GM12891 (cell line): ENCODE data around the gene KRT71.

Experiments
- DNase-seq: peaks from one replicate; pipeline ENCODE4 v3.0.0; 2011; ENCODE audit warnings: low spot score; ENCODE audit not compliant: insufficient read length
- FAIRE-seq: peaks from 2 replicates; lab custom pipeline; 2011; peaks lifted over from hg19 to GRCh38; lab: Jason Lieb, UNC
- PAX5 ChIP-seq: IDR thresholded peaks from 2 replicates; pipeline ENCODE4 v1.6.1; 2011; ENCODE audit warnings: low read length, moderate library complexity, mild to moderate bottlenecking; ENCODE audit not compliant: insufficient read depth, severe bottlenecking
- POLR2A ChIP-seq: IDR thresholded peaks from 2 replicates; pipeline ENCODE4 v1.6.1; 2011; ENCODE audit warnings: low read depth, low read length, control low read depth
- POLR2AphosphoS5 ChIP-seq: IDR thresholded peaks from 2 replicates; pipeline ENCODE4 v1.6.1; 2011; ENCODE audit warnings: low read depth, low read length, control low read depth
- POU2F2 ChIP-seq: IDR thresholded peaks from 2 replicates; pipeline ENCODE4 v1.6.1; 2011; ENCODE audit warnings: low read depth, mild to moderate bottlenecking, control low read depth, low read length, moderate library complexity
- SPI1 ChIP-seq: IDR thresholded peaks from 2 replicates; pipeline ENCODE4 v1.6.1; 2011; ENCODE audit warnings: low read depth, low read length, control low read depth
- TAF1 ChIP-seq: IDR thresholded peaks from 2 replicates; pipeline ENCODE4 v1.6.1; 2011; ENCODE audit warnings: low read depth, low read length, control low read depth

The KRT71 gene

GRCh38 chr12:52585946-52586345 is 33.0 kb upstream of the KRT71 start:
- FAIRE-seq (no peak), DNase-seq (no peak)
- TF ChIP-seq TAF1 (no peak), POLR2AphosphoS5 (no peak), POLR2A (no peak), SPI1 (no peak), POU2F2 (no peak), PAX5 (no peak)

DNA sequence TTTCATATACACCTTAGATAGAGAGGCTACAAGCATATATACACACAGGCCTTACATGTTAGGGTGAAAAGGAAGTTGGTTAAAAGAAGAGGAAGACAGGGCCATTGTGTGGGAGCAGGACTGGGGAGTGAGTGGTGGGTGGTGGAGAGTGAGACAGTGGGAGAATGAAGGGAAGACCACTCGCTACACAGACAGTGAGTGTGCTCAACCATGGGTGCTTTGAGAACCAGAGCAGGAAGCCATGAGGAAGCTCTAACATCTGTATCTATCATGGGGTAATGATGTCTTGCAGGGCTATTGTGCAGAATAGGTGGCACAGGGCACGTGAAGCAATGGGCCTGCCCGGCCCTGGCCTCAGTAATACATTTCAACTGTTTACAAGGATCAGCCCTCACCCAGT is 32.1 kb upstream of the KRT71 start:
- no peak for FAIRE-seq
- TF ChIP-seq TAF1 (no peak), POU2F2 (no peak), POLR2A (no peak), SPI1 (no peak), POLR2AphosphoS5 (no peak), PAX5 (no peak)
- no peak for DNase-seq

DNA sequence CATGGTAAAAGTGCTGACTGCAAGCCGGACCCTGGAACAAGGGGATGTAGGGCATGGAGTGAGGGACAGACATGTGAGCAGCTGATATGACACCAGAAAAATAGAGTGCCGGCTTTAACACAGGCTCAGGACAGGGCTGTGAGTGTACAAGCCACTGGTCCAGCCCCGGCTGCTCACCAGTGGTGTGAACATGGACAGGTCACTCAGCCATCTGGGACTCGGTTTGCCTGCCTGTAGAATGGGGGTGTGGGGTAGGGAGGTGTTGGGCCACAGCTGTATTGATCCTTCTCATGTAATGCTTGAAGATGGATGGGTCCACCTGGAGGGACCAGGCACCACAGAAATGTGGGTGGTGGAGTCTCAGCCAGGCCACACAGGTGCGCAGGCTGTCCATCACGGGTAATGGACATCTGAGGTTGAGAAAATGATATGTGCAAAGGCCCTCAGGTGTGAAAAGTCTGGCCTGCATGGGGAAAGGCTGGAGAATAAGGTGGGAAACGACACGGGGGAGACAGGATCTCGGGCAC is 31.3 kb upstream of the KRT71 start:
- no peak for TF ChIP-seq SPI1
- no peak for TF ChIP-seq POLR2A
- no peak for TF ChIP-seq POU2F2
- no peak for TF ChIP-seq PAX5
- TF ChIP-seq TAF1, result no peak
- TF ChIP-seq POLR2AphosphoS5, result no peak
- FAIRE-seq (no peak), DNase-seq (no peak)

DNA sequence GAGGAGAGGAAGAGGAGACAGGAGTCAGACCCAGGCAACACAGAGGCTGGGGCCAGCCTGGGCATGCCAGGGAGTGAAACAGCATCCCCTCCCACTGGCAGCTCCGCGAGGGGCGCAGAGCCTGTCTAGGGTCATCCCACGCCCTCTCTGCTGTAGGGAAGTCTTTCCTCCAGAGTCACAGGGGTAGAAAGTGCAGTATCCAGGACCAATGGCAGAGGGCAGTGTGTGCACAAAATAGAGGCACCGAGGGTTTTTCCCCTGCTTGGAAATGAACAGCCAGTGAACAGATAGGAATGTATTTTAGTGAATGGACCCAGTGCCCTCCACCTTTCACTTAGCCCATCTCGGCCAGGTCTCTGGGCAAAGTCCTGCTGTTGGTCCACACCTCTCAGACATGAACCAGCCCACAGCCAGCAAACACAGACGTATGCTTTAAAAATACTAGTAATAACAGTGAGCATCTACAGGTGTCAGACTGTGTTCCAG is 30.1 kb upstream of the KRT71 start:
- peak; percentile 88 for FAIRE-seq
- peak; percentile 50 for DNase-seq
- TF ChIP-seq TAF1 (no peak), POU2F2 (no peak), SPI1 (no peak), POLR2AphosphoS5 (no peak), POLR2A (no peak), PAX5 (no peak)

DNA sequence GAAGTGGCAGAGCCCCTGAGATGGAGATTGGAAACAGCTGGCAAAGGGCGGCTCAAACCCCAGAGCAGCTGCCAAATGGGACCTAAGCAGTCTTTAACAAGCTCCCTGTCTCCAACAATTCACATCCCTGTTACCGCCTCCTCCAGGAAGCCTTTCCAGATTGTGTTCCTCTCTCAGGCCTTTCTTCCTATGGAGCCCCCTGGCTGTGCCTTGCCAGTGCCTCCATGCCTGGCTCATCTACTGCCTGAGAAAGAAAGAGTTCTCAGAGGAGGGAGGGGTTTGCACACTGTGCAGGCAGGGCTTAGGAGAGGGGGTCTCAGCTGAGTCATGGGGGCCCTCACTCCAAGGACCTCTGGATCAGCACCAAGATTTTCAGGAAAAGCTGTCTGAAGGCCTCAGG is 29.5 kb upstream of the KRT71 start:
- TF ChIP-seq TAF1 (no peak), SPI1 (no peak), POLR2AphosphoS5 (no peak), PAX5 (no peak), POLR2A (no peak), POU2F2 (no peak)
- no peak for FAIRE-seq
- no peak for DNase-seq

- FAIRE-seq (no peak), DNase-seq (no peak)
- TF ChIP-seq POU2F2 (no peak), POLR2AphosphoS5 (no peak)
These were observed 28.5 kb upstream of the KRT71 start for GRCh38 chr12:52581481-52581880.

DNA sequence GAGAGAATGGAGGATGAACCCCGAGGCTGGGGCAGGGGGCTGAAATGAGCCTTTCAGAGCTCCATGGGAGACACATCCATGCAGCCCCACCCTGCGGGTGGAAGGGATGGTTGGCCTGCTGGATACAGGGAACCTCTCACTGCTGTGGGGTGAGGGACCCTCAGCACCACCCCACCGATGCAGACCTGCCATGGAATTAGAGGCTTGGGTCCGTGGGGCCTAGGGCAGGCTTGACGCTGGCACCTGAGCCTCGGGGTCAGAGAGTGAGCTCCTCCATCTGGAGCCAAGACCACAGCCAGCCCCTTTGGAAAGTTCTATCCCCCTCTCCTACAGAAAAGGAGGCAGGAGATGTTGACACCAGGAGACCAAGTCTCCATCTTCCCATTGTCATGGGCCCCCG is 28.1 kb upstream of the KRT71 start:
- FAIRE-seq, result no peak
- no peak for DNase-seq

DNA sequence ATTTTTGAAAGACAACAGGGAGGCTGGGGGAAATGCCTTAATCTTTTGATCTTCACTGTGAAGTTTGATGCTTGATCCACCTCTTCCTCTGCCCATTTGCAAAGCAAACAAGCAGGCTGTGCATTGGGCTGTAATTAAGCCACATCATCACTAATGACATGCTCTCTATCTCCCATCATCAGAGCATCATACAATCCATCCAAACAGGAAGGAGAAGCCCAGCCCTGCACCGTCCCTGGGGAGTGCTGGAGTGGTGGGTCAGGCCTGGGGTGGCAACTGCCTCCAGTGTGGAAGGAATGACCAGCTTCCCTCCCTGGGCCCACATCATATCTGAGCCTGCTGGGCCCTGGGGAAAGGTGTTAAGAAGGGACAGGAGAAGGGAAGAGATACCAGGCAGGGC is 27.6 kb upstream of the KRT71 start:
- TF ChIP-seq SPI1 (no peak), POLR2AphosphoS5 (no peak), POLR2A (no peak), PAX5 (no peak), TAF1 (no peak), POU2F2 (no peak)
- FAIRE-seq (no peak), DNase-seq (no peak)

More for the DNA sequence above, 28.1 kb upstream of the KRT71 start:
- TF ChIP-seq POU2F2, result no peak
- TF ChIP-seq SPI1, result no peak
- TF ChIP-seq PAX5, result no peak
- TF ChIP-seq POLR2AphosphoS5, result no peak
- TF ChIP-seq POLR2A, result no peak
- TF ChIP-seq TAF1, result no peak

DNA sequence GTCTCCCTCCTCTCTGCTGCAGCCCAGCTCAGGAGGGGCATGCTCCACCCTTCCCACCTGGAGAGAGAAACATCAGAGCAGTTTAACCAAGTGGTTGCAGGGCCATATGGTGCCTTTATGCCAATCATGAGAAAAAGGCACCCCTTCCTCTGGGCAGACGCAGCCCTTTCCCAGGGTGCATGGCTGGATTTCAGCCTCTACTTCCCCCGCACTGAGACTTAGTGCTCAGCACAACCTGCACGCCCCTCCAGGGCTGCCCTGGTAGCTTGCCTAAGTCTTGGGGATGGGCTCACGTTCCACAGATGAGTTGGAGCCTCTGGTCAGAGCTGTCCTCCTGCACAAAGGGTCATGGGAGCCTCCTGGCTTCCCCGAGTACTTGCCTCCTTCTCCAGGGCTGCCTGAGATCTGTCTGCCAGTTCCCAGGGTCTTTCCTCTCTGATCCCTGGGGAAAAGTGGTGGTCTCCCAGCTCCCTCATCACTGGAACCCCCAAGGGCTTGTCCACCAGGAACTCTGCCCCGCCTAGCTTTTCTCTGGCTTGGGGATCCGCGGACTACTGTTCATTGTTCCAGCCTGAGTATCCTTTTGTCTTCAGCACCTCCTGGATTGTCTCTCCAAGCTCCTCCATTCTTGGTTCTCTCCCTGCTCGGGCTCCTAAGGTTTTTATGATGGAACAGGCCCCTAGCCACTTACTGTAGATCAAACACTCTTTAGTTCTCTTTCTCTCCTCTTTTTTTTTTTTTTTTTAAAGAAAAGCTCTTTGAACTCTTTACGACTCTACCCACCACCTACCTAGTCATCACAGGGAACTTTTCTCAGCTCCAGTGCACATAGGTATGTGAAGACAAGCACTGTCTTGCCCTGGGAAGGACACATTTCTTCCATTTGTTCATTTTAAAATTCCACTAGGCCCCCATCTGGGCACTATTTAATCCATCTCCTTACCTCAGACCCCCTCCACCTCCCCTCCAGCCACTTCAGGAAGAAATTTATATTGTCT is 26.8 kb upstream of the KRT71 start:
- FAIRE-seq, result no peak
- TF ChIP-seq POLR2A (no peak), POU2F2 (no peak), SPI1 (no peak), PAX5 (no peak), POLR2AphosphoS5 (no peak), TAF1 (no peak)
- DNase-seq, result no peak
